ENCODE measurements around the gene CAMK2D. TPM values are rescaled to one million over a fixed set of nuclear protein-coding genes. Genes with fewer than 3 reads are reported as not detected.

Gene CAMK2D
- total RNA-seq, 2 experiments from 2014 or later = 104 to 120 TPM

- Histone ChIP-seq H3K4me2 (ENCODE audit: low read length) (peak overlapping the region; percentile 65), H3K4me1 (ENCODE audit: insufficient read depth, low read length, poor library complexity, severe bottlenecking) (peaks cover 98% of the 10 kb centered on the region), H2AFZ (ENCODE audit: low read length) (peak overlapping the region; percentile 22; the same call in 1 of the 2 replicates), H3K9me3 (ENCODE audit: low read length) (peaks cover 29% of the 10 kb centered on the region), H3K79me2 (ENCODE audit: insufficient read depth, low read depth, low read length) (peaks cover 68% of the 10 kb centered on the region; the same call in 1 of the 2 replicates), H3K36me3 (ENCODE audit: insufficient read depth, low read length) (peaks cover 50% of the 10 kb centered on the region), H3K9me2 (ENCODE audit: insufficient read depth, low read length) (no peaks in the 10 kb centered on the region), H4K20me1 (ENCODE audit: insufficient read depth, low read length) (no peaks in the 10 kb centered on the region), H3K27ac (ENCODE audit: low read depth, low read length, poor library complexity, severe bottlenecking) (peak overlapping the region; percentile 99), H3K4me3 (ENCODE audit: low read depth, low read length, poor library complexity, severe bottlenecking) (peak overlapping the region; percentile 40)
- intact Hi-C loops (cut with micrococcal nuclease; ENCODE audit: unreplicated experiment) = loop anchor here (10.0 kb wide), 1 partner anchor 1039 kb away; no protein-coding TSS in a partner anchor
- BruUV-seq (replicated peaks) = no TSS peak
- POLR2A ChIA-PET = interaction anchor here (1.0 to 8.9 kb wide), 10 partner anchors 11 to 194 kb away, joined by 3 to 159 read pairs (median 8); no protein-coding TSS in a partner anchor
- CTCF ChIA-PET (ENCODE audit: unreplicated experiment) = no interaction called here
- peak; percentile 42 for DNase-seq (ENCODE audit: low spot score)
- TF ChIP-seq CTCF (conservative IDR thresholded peaks at IDR 0.05; ENCODE audit: low read length) (no peak), EZH2phosphoT487 (IDR thresholded peaks at IDR 0.05; ENCODE audit: borderline replicate concordance, low read depth, low read length) (no peak)
Observed at GRCh38 chr4:113566015-113566795, 195.3 kb downstream of the CAMK2D start.

- DNase-seq (ENCODE audit: low spot score) = no peak
- TF ChIP-seq CTCF (conservative IDR thresholded peaks at IDR 0.05; ENCODE audit: low read length) (no peak), EZH2phosphoT487 (IDR thresholded peaks at IDR 0.05; ENCODE audit: borderline replicate concordance, low read depth, low read length) (no peak)
- Histone ChIP-seq H3K9me3 (ENCODE audit: low read length) (peaks cover 24% of the 10 kb centered on the region; the same call in 1 of the 2 replicates), H3K9me2 (ENCODE audit: insufficient read depth, low read length) (no peaks in the 10 kb centered on the region), H4K20me1 (ENCODE audit: insufficient read depth, low read length) (no peaks in the 10 kb centered on the region), H3K4me2 (ENCODE audit: low read length) (peak overlapping the region; percentile 65), H3K79me2 (ENCODE audit: insufficient read depth, low read depth, low read length) (peaks cover 64% of the 10 kb centered on the region; the same call in 1 of the 2 replicates), H3K36me3 (ENCODE audit: insufficient read depth, low read length) (peaks cover 50% of the 10 kb centered on the region), H2AFZ (ENCODE audit: low read length) (no peak overlapping the region), H3K4me1 (ENCODE audit: insufficient read depth, low read length, poor library complexity, severe bottlenecking) (peaks cover 98% of the 10 kb centered on the region), H3K4me3 (ENCODE audit: low read depth, low read length, poor library complexity, severe bottlenecking) (peak overlapping the region; percentile 40), H3K27ac (ENCODE audit: low read depth, low read length, poor library complexity, severe bottlenecking) (peak overlapping the region; percentile 99)
- ChIA-PET POLR2A (interaction anchor here (0.9 to 8.9 kb wide), 11 partner anchors 11 to 194 kb away, joined by 3 to 159 read pairs (median 8); no protein-coding TSS in a partner anchor), CTCF (ENCODE audit: unreplicated experiment) (interaction anchor here (2.7 kb wide), 1 partner anchor 71 kb away, joined by 10 read pairs; no protein-coding TSS in a partner anchor)
- intact Hi-C loops (cut with micrococcal nuclease; ENCODE audit: unreplicated experiment) = loop anchor here (1.0 to 10.0 kb wide), 5 partner anchors 71 to 1039 kb away; partner anchors contain the start of gene CAMK2D
- TSS peak; percentile 88 for BruUV-seq (replicated peaks)
Observed at GRCh38 chr4:113565702-113566012, 195.9 kb downstream of the CAMK2D start.

All from OCI-LY7 (cell line).